Left renal pelvis (tissue), 4 donors: ENCODE results near the gene NPHP1. TPM values are rescaled to one million over a fixed set of nuclear protein-coding genes. Genes with fewer than 3 reads are reported as not detected.
"Not testable (repeated sequence)": the region's sequence is repeated elsewhere in the genome, so short reads cannot be mapped to it uniquely, and the experiment has no call there.

Experiments
- DNase-seq, 4 donors: peaks; one replicate each; pipeline ENCODE4 v3.0.0-alpha.2; 2013; ENCODE audit warnings: low read depth in 4 of 4, low spot score in 3 of 4
- polyA plus RNA-seq, 4 donors: library from polyadenylated mRNA; unstranded; fragments of 120-200 nt; gene quantifications; one replicate each; pipeline ENCODE4 v1.2.1, GENCODE V29; 2013; ENCODE audit not compliant: insufficient read length in 4 of 4

The NPHP1 gene
- polyA plus RNA-seq, 4 donors, result 7.0 to 23.9 (median 15.6) TPM

DNA sequence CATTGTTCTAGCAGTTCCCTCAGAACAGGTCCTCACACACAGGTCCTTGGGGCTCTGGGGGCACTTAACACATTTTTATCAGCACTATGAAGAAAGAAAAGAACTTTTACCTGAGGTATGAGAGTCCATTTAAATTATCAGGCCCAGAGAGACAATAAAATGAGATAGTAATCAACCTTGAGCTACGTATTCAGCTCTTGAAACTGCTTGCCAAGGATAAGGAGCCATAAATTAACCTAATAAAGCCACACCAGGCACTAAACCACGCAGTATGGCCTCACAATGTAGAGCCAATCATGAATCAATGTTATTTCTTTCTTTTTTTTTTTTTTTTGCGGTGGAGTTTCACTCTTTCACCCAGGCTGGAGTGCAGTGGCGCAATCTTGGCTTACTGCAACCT lies 126.7 kb downstream of the NPHP1 start:
- not testable (repeated sequence) for DNase-seq

DNA sequence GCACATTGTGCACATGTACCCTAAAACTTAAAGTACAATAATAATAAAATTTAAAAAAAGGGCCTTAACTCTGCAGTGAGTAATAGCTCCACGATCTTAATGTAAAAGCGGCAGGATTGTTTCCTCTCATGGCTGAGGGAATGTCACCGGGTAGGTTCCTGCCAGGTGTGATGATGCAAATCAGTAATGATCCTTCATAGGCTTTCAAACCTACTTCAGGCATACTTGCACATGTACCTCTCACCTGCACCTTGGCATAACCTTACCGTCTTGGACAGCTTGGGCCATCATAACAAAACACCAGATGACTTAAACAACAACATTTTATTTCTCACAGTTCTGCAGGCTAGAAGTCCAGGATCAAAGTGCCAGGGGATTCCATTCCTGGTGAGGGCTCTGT lies 128.9 kb downstream of the NPHP1 start:
- DNase-seq, result not testable (repeated sequence)

Other genes starting within 250 kb of the NPHP1 start
- gene MALL, start 89.2 kb downstream of the NPHP1 start, polyA plus RNA-seq, result 10 to 100 TPM; 10.4 to 15.9 (median 14.4) TPM
- gene MTLN, start 7.5 kb upstream of the NPHP1 start, polyA plus RNA-seq, result 10 to 100 TPM; 10.4 to 23.5 (median 11.9) TPM